H1 (cell line): ENCODE results near the gene MYH9. TPM values are rescaled to one million over a fixed set of nuclear protein-coding genes. Genes with fewer than 3 reads are reported as not detected.
A peak's percentile ranks its signal among the peaks of the same experiment; 100 is the strongest.

Experiments
- CTCF ChIA-PET: fragments of 300-600 bp; sonication (Branson Sonifier 250); formaldehyde crosslinking; loops from one replicate; lab custom pipeline; 2021; ENCODE audit not compliant: partially characterized antibody; lab: Charles Lee
- POLR2A ChIA-PET: fragments of 300-600 bp; sonication (Branson Sonifier 250); formaldehyde crosslinking; loops from one replicate; lab custom pipeline; 2021; ENCODE audit warnings: inconsistent platforms; ENCODE audit not compliant: partially characterized antibody; lab: Charles Lee
- DNase-seq, 2 experiments: peaks; one replicate each; pipeline versions ENCODE4 v3.0.0 to v3.0.0-alpha.2; 2010 to 2022; ENCODE audit warnings: low spot score in 2 of 2, low read depth in 1 of 2, mixed read lengths in 1 of 2
- FAIRE-seq: peaks from 2 replicates; lab custom pipeline; 2011; peaks lifted over from hg19 to GRCh38; lab: Jason Lieb, UNC
- H2AFZ ChIP-seq: 2 replicates; pipeline ENCODE4 v1.8.1; 2012; ENCODE audit warnings: low read length, inconsistent platforms
- H2AK5ac ChIP-seq: 2 replicates; pipeline ENCODE4 v1.6.1; 2013; ENCODE audit warnings: low read depth, low read length
- H2BK120ac ChIP-seq: replicated peaks from 2 replicates; pipeline ENCODE3; 2013; ENCODE audit warnings: low read depth, low read length, inconsistent platforms
- H2BK12ac ChIP-seq: 2 replicates; pipeline ENCODE4 v1.6.1; 2013; ENCODE audit warnings: low read depth, low read length
- H2BK15ac ChIP-seq: 2 replicates; pipeline ENCODE4 v1.6.1; 2013; ENCODE audit warnings: low read length
- H2BK20ac ChIP-seq: 2 replicates; pipeline ENCODE4 v1.6.1; 2013; ENCODE audit warnings: low read length
- H2BK5ac ChIP-seq: 2 replicates; pipeline ENCODE4 v1.6.1; 2013; ENCODE audit warnings: low read depth, low read length
- H3K14ac ChIP-seq: 2 replicates; pipeline ENCODE4 v1.6.1; 2013; ENCODE audit warnings: inconsistent platforms; ENCODE audit not compliant: insufficient read length
- H3K18ac ChIP-seq: 2 replicates; pipeline ENCODE4 v1.6.1; 2013; ENCODE audit warnings: low read length; ENCODE audit errors: extremely low read depth
- H3K23ac ChIP-seq: 2 replicates; pipeline ENCODE4 v1.6.1; 2013; ENCODE audit warnings: inconsistent platforms; ENCODE audit not compliant: insufficient read length
- H3K23me2 ChIP-seq: 2 replicates; pipeline ENCODE4 v1.6.1; 2013; ENCODE audit warnings: low read depth, low read length
- H3K27ac ChIP-seq: 2 replicates; pipeline ENCODE4 v1.6.1; 2011; ENCODE audit warnings: low read depth, low read length, inconsistent platforms
- H3K27me3 ChIP-seq, 4 experiments: replicated peaks in 1 of 4; 1 replicate in 1 of 4; 2 replicates in 3 of 4; pipeline versions ENCODE4 v1.6.1 to v1.8.1; 2011 to 2013; ENCODE audit warnings: low read length in 3 of 4, mild to moderate bottlenecking in 3 of 4, inconsistent platforms in 2 of 4, mixed read lengths in 2 of 4, moderate library complexity in 1 of 4; ENCODE audit not compliant: control insufficient read depth in 3 of 4, insufficient read depth in 3 of 4; ENCODE audit errors: extremely low read depth in 1 of 4
- H3K36me3 ChIP-seq, 4 experiments: 2 replicates each; pipeline versions ENCODE4 v1.6.1 to v1.8.1; 2011 to 2013; ENCODE audit warnings: mild to moderate bottlenecking in 4 of 4, low read length in 3 of 4, moderate library complexity in 2 of 4, control low read depth in 1 of 4, inconsistent platforms in 1 of 4; ENCODE audit not compliant: insufficient read depth in 4 of 4, control insufficient read depth in 2 of 4
- H3K4ac ChIP-seq: replicated peaks from 2 replicates; pipeline ENCODE3; 2013; ENCODE audit warnings: low read length, low read depth, mixed read lengths, inconsistent platforms; ENCODE audit not compliant: insufficient read length
- H3K4me1 ChIP-seq, 4 experiments: replicated peaks in 1 of 4; 1 replicate in 1 of 4; 2 replicates in 3 of 4; pipeline versions ENCODE4 v1.6.1 to v1.8.1; 2011 to 2013; ENCODE audit warnings: low read length in 3 of 4, inconsistent platforms in 2 of 4, mixed read lengths in 1 of 4; ENCODE audit not compliant: insufficient read depth in 4 of 4, control insufficient read depth in 3 of 4
- H3K4me2 ChIP-seq, 2 experiments: 2 replicates each; pipeline versions ENCODE4 v1.6.1 to v1.8.1; 2011 to 2013; ENCODE audit warnings: low read depth in 2 of 2, low read length in 2 of 2, control low read depth in 1 of 2, inconsistent platforms in 1 of 2, mild to moderate bottlenecking in 1 of 2; ENCODE audit not compliant: insufficient read depth in 1 of 2
- H3K4me3 ChIP-seq, 4 experiments: fragments of 200-600, 300-600 bp in 1 of 4; sonication (generic), shearing (Covaris generic), sonication (Bioruptor Twin) in 1 of 4; 2 replicates each; pipeline versions ENCODE4 v1.5.1 to v1.8.1; 2011 to 2016; ENCODE audit warnings: low read length in 4 of 4, low read depth in 3 of 4, control low read depth in 2 of 4, inconsistent platforms in 2 of 4, mild to moderate bottlenecking in 2 of 4, mixed read lengths in 1 of 4, moderate library complexity in 1 of 4; ENCODE audit not compliant: insufficient read depth in 2 of 4; ENCODE audit errors: extremely low read depth in 1 of 4
- H3K56ac ChIP-seq: replicated peaks from 2 replicates; pipeline ENCODE3; 2013; ENCODE audit warnings: low read depth, mild to moderate bottlenecking, mixed read lengths, low read length, inconsistent platforms; ENCODE audit not compliant: insufficient read length
- H3K79me1 ChIP-seq: 2 replicates; pipeline ENCODE4 v1.6.1; 2013; ENCODE audit warnings: low read depth, low read length, control low read depth
- H3K79me2 ChIP-seq, 2 experiments: 2 replicates each; pipeline versions ENCODE4 v1.6.1 to v1.8.1; 2012 to 2013; ENCODE audit warnings: low read length in 2 of 2, mild to moderate bottlenecking in 2 of 2, inconsistent platforms in 1 of 2; ENCODE audit not compliant: insufficient read depth in 2 of 2, control insufficient read depth in 1 of 2
- H3K9ac ChIP-seq, 4 experiments: replicated peaks in 1 of 4; 1 replicate in 1 of 4; 2 replicates in 3 of 4; pipeline versions ENCODE4 v1.6.1 to v1.8.1; 2011 to 2013; ENCODE audit warnings: low read depth in 3 of 4, low read length in 3 of 4, control low read depth in 2 of 4, mild to moderate bottlenecking in 2 of 4, moderate library complexity in 2 of 4, inconsistent platforms in 1 of 4; ENCODE audit errors: extremely low read depth in 1 of 4
- H3K9me3 ChIP-seq, 2 experiments: 2 replicates each; pipeline versions ENCODE4 v1.6.1 to v1.8.1; 2012 to 2013; ENCODE audit warnings: mild to moderate bottlenecking in 2 of 2, moderate library complexity in 2 of 2, control low read depth in 1 of 2, inconsistent platforms in 1 of 2, low read depth in 1 of 2, low read length in 1 of 2, mixed read lengths in 1 of 2; ENCODE audit not compliant: insufficient read depth in 2 of 2
- H4K20me1 ChIP-seq, 2 experiments: replicated peaks in 1 of 2; 2 replicates each; pipeline versions ENCODE3 to v1.8.1; 2011 to 2013; ENCODE audit warnings: inconsistent platforms in 2 of 2, low read length in 2 of 2, mild to moderate bottlenecking in 1 of 2; ENCODE audit not compliant: insufficient read depth in 2 of 2, control insufficient read depth in 1 of 2
- H4K5ac ChIP-seq: 2 replicates; pipeline ENCODE4 v1.6.1; 2013; ENCODE audit warnings: low read length, low read depth, mixed read lengths, inconsistent platforms; ENCODE audit not compliant: insufficient read length
- H4K8ac ChIP-seq: 2 replicates; pipeline ENCODE4 v1.8.0; 2013; ENCODE audit warnings: mild to moderate bottlenecking, moderate library complexity, low read length, inconsistent platforms; ENCODE audit not compliant: insufficient read depth; ENCODE audit errors: extremely low read depth
- H4K91ac ChIP-seq: replicated peaks from 2 replicates; pipeline ENCODE3; 2013; ENCODE audit warnings: low read length, mixed read lengths, inconsistent platforms; ENCODE audit not compliant: insufficient read length
- ATF2 ChIP-seq: IDR thresholded peaks from 2 replicates; pipeline ENCODE4 v1.6.1; 2012; ENCODE audit warnings: low read length, inconsistent platforms
- CHD1 ChIP-seq: IDR thresholded peaks from 2 replicates; pipeline ENCODE4 v1.6.1; 2012; ENCODE audit warnings: low read depth, low read length, improper control_type of control experiment
- MAFK ChIP-seq: IDR thresholded peaks from 2 replicates; pipeline ENCODE4 v1.6.1; 2012; ENCODE audit warnings: low read depth, mild to moderate bottlenecking, improper control_type of control experiment, low read length
- RNF2 ChIP-seq: fragments of 200-900, 300-1000 bp; sonication (generic); IDR thresholded peaks from 2 replicates; pipeline ENCODE4 v1.7.1; 2016; ENCODE audit warnings: borderline replicate concordance, low read depth, mild to moderate bottlenecking, antibody characterized with exemption, low read length; ENCODE audit not compliant: poor library complexity, severe bottlenecking; ENCODE audit errors: missing control alignments
- SIRT6 ChIP-seq: IDR thresholded peaks from one replicate; pipeline ENCODE4 v1.7.1; 2012; ENCODE audit warnings: low read length, inconsistent platforms
- SP2 ChIP-seq: IDR thresholded peaks from 2 replicates; pipeline ENCODE4 v1.6.1; 2012; ENCODE audit warnings: mild to moderate bottlenecking, low read length, inconsistent platforms
- TAF1 ChIP-seq: IDR thresholded peaks from 2 replicates; pipeline ENCODE4 v1.6.1; 2011; ENCODE audit warnings: mild to moderate bottlenecking, low read depth, low read length
- TAF7 ChIP-seq: optimal IDR thresholded peaks from 2 replicates; pipeline ENCODE3; 2011; ENCODE audit warnings: low read depth, mild to moderate bottlenecking, inconsistent platforms, low read length, moderate library complexity, borderline replicate concordance
- WGBS, 2 experiments: shearing (Covaris generic) in 1 of 2; methylation state at CpG; one replicate each; pipeline versions ENCODE4 v1.1.6 to v1.1.7; 2013 to 2015; ENCODE audit warnings: low lambda C conversion rate in 2 of 2, mixed read lengths in 2 of 2, inconsistent platforms in 1 of 2, low coverage in 1 of 2, missing lambda C conversion rate in 1 of 2; ENCODE audit not compliant: insufficient replicate concordance in 2 of 2, insufficient coverage in 1 of 2, insufficient read length in 1 of 2; ENCODE audit errors: extremely low coverage in 1 of 2, missing lambda C conversion rate in 1 of 2; 5-methylcytosine and 5-hydroxymethylcytosine counted together
- polyA plus RNA-seq, 7 experiments: library from polyadenylated mRNA; depleted of rRNA in 3 of 7; stranded (reverse) in 5 of 7; unstranded in 2 of 7; fragments of >200 nt in 5 of 7; fragments of 200-250 nt in 2 of 7; gene quantifications; 1 replicate in 5 of 7; 2 replicates in 1 of 7; 4 replicates in 1 of 7; pipeline versions ENCODE4 v1.2.1 to v1.2.3, GENCODE V29; 2011 to 2013; ENCODE audit warnings: missing spikeins in 2 of 7, mixed read lengths in 2 of 7
- total RNA-seq: library from RNA; stranded (reverse); fragmentation: NEBNext Ultra II Directional; extraction: Animal tissue kit (Norgen Biotek cat#: 25700); gene quantifications from 2 replicates; pipeline ENCODE4 v1.2.1, GENCODE V29; 2021

The MYH9 gene
- total and polyA plus RNA-seq, 2 of the 8 experiments (the other 6 are each of a cell fraction or from before 2014, with no cell fraction given), result 24.9 to 322 TPM

- Histone ChIP-seq H3K9me3 (no peaks in the 10 kb centered on the region), H3K79me2 (peaks cover 26 to 63% of the 10 kb centered on the region in 2 experiments), H2AFZ (no peak overlapping the region), H3K23me2 (peaks cover 4% of the 10 kb centered on the region; the same call in 1 of the 2 replicates), H3K36me3 (no peaks in the 10 kb centered on the region), H2AK5ac (no peak overlapping the region), H4K5ac (peak overlapping the region; percentile 41), H3K4me2 (peak overlapping the region; percentile 73 to 87), H2BK120ac (no peak overlapping the region), H2BK15ac (no peak overlapping the region), H3K4me1 (peaks cover 0 to 16% (median 5%) of the 10 kb centered on the region in 4 experiments; a peak in 6 of 7 replicates), H3K79me1 (peaks cover 5% of the 10 kb centered on the region; the same call in 1 of the 2 replicates), H4K91ac (peak overlapping the region; percentile 71), H4K20me1 (peaks cover 0 to 17% of the 10 kb centered on the region in 2 experiments), H3K23ac (no peak overlapping the region), H3K18ac (peak overlapping the region; percentile 12), H3K14ac (peak overlapping the region; percentile 2), H3K4ac (no peak overlapping the region), H2BK5ac (peak overlapping the region; percentile 53), H3K4me3 (peak overlapping the region; percentile 52 to 98 (median 86); a peak in 7 of 8 replicates), H2BK12ac (peak overlapping the region; percentile 29; the same call in 1 of the 2 replicates), H3K9ac (peak overlapping the region in 3 of 4 experiments; percentile 70 to 84 (median 80); a peak in 5 of 7 replicates), H3K27me3 (no peaks in the 10 kb centered on the region), H4K8ac (no peak overlapping the region), H3K27ac (peak overlapping the region; percentile 66), H3K56ac (no peak overlapping the region), H2BK20ac (no peak overlapping the region)
- WGBS, 2 experiments, result 15% methylated on average over 12 of the region's 12 CpGs; no CpG with 5 or more reads in 1 of the 2 experiments
- ChIA-PET CTCF (interaction anchor here (0.7 to 1.4 kb wide), 8 partner anchors 11 to 85 kb away, joined by 3 to 5 read pairs (median 4); no protein-coding TSS in a partner anchor), POLR2A (interaction anchor here (0.7 to 19.2 kb wide), 19 partner anchors 10 to 170 kb away, joined by 3 to 263 read pairs (median 6); partner anchors contain the start of gene TXN2)
- no peak for DNase-seq
- peak; percentile 7 for FAIRE-seq
- TF ChIP-seq ATF2 (0 out of 2 replicates have a peak, but pooled peaks have one; percentile 26), SP2 (no peak), SIRT6 (no peak), RNF2 (no peak), MAFK (no peak), TAF7 (peak; percentile 2), TAF1 (peak; percentile 17; the same call in 1 of the 2 replicates), CHD1 (no peak)
Measured at GRCh38 chr22:36385491-36386350, 2.0 kb downstream of the MYH9 start.
